NCI-H526 (cell line): Measurements from ENCODE around the gene SPATS2L.

Experiments
- DNase-seq, 2 experiments: peaks; one replicate each; lab custom pipeline; 2025; lab: John Stamatoyannopoulos, UW

Gene SPATS2L

GRCh38 chr2:200467806-200468681 lies 161.6 kb downstream of the SPATS2L start:
- no peak for DNase-seq

- DNase-seq: peak; percentile 80 to 82
Measured at GRCh38 chr2:200469708-200470211, 163.3 kb downstream of the SPATS2L start.

GRCh38 chr2:200470230-200470629 lies 163.7 kb downstream of the SPATS2L start:
- peak; percentile 80 to 86 for DNase-seq

GRCh38 chr2:200471324-200471848 lies 164.9 kb downstream of the SPATS2L start:
- peak; percentile 18 to 56 for DNase-seq

GRCh38 chr2:200471928-200472645 lies 165.6 kb downstream of the SPATS2L start:
- no peak for DNase-seq

DNA sequence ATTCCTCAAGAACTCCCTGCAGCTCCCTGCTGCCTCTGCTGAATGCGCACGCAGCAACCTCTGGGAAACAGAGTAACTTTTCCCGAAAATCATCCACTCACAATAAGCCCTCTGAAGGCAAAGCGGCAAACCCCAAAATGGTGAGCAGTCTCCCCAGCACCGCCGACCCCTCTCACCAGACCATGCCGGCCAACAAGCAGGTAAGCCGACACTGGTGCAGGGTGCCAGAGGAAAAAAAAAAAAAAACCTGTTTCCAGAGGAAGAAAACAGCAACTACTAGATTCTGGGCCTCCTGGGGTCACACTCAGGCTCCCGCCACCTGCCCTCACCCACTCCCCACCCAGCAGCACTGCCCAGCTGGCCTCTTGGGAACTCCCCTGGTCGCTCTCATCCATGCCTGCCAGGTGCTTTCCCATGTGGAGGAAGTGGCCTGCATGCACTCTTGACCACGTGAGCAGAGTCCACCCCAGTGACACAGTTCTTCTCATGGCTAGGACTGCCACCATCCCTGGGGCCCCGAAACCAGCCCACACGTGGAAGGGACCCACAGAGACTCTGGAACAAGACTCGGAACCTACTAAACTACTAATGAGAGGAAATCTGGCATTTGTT lies 166.5 kb downstream of the SPATS2L start:
- DNase-seq: no peak

GRCh38 chr2:200475795-200476194 lies 169.3 kb downstream of the SPATS2L start:
- DNase-seq: no peak

- DNase-seq: no peak
Measured at GRCh38 chr2:200476836-200477235, 170.3 kb downstream of the SPATS2L start.

- DNase-seq: no peak
Measured at GRCh38 chr2:200477667-200478131, 171.2 kb downstream of the SPATS2L start.

GRCh38 chr2:200479692-200480265 lies 173.3 kb downstream of the SPATS2L start:
- DNase-seq: no peak

GRCh38 chr2:200482194-200482593 lies 175.7 kb downstream of the SPATS2L start:
- no peak for DNase-seq

GRCh38 chr2:200483729-200484198 lies 177.3 kb downstream of the SPATS2L start:
- peak; percentile 30 to 82 for DNase-seq

DNA sequence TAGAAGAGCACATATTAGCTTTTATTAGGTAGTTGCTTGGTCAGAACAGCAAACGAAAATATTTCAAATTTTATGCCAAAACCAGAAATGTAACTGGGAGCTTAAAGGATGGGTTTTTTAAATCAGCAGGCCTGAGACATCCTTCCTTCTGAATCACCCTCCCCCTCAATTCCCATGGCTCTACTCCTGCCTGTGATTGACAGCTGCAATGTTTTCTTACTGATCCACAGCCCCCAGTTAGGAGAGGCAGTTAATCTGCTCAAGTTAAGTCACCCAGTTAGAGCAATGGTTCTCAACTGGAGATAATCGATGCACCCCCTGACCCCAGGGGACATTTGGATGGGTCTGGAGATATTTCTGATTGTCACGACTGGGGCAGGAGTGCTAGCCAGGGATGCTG lies 178.4 kb downstream of the SPATS2L start:
- DNase-seq: no peak

GRCh38 chr2:200486529-200486928 lies 180.0 kb downstream of the SPATS2L start:
- DNase-seq: no peak

- DNase-seq: no peak
Measured at GRCh38 chr2:200488169-200488568, 181.7 kb downstream of the SPATS2L start.

- DNase-seq: no peak
Measured at GRCh38 chr2:200490001-200490400, 183.5 kb downstream of the SPATS2L start.

DNA sequence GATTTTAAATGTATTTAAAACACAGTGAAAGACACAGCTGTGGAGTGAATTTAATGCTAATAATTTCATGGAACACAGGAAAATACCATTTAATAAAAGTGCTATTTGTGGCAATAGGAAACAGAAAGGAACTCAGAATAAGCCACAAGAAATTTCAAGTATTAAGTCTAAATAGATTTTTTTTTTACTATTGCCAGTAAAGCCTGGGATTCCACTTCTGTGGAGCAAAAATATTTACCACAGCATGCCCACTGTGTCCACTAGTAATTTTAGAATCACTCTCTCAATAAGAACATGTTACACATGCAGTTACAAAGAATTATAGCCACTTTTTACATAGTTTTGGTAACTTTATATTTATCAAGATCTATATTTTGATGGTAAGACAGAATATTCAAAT lies 186.2 kb downstream of the SPATS2L start:
- DNase-seq: no peak

GRCh38 chr2:200494048-200494447 lies 187.6 kb downstream of the SPATS2L start:
- DNase-seq: no peak

- DNase-seq: no peak
Measured at GRCh38 chr2:200496696-200497095, 190.2 kb downstream of the SPATS2L start.

DNA sequence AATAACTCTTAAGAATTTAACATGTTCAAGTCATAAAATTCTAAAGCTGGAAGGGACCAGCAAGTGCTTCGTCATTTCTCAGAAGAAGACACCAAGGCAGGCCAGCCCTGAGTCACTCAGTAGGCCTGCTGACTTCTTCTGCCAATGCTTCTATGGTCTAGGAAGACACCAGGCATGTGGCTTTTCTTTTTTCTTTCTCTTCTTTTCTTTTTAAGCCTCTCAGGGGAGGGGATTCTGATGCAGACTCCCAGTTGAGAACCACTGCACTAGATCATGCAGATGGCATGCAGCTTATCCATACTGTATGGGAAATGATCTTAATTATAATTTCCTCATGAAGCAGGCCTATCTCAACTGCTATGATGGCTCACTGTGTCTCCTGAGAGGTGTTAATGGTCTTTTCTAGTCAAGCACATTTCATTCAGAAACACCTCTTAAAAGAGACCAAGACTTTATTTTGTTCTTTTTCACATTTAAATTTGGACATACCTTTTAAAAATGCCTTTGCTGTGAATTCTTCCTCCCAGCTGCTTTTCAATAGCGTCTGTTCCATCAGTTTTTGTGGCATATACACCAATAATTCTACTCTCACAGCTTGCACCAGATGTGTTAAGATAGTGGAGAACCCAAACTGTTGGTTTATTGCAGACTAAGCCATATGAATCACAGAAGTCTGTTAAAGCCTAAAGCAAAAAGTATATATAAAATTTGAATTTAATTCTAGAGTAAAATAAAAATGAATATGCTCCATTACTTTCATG lies 192.1 kb downstream of the SPATS2L start:
- no peak for DNase-seq

GRCh38 chr2:200502196-200502595 lies 195.7 kb downstream of the SPATS2L start:
- no peak for DNase-seq
